Measurements from ENCODE around the gene LEMD3.
"Not testable (repeated sequence)": the region's sequence is repeated elsewhere in the genome, so short reads cannot be mapped to it uniquely, and the experiment has no call there.

The LEMD3 gene

DNA sequence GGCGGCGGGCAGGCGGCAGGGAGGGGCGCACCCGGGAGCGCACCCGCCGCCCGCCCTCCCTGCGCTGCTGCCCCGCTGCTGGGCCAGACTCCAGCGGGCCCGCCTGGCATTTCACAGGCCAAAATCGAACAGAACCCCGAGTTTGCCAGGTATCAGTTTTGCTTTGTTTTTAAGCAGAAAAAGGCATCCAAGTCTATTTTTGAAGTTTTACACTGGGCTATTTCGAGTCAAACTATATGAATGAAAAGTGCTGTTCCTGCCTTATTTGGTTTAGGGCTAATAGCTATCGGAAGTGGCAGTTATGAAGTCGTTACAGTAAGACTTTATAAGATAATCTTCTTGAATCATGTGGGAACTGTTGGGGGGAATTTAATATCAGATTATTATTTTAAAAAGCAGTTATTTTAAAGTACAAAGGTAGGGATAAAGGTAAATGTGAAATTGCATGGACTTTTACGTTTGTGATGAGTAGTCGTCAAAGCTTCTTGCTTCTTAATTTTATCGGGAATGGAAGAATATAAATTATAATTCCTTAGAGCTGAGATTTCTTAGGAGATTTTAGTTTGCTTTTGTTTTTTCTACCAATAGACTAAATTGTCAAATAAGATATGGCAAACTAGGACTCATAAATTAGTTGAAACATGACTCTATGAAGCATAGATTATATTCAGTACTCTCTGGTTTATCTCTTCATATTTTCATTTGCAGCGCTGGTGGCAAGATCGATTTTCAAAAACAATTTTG lies 110.2 kb downstream of the LEMD3 start:
- DNase-seq (ENCODE audit: low read depth in 2 of 2): no peak

DNA sequence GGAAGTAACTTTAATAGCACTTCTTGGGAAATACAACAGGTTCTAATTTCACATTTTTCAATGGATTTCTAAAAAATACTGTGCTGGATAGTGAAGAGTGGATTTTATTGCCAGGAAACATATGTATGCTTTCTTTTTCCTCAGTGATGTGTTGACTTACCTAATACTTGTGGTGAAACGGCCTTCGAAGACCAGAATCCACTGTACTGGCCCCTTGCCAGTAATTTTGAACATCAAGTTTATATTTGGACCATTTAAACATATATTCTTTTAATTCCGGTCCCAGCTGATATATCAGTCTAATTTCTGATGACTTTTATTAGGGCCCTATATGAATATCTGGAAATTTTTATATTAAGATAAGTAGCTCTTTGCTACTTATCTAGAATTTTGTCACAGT lies 110.9 kb downstream of the LEMD3 start:
- no peak for DNase-seq (ENCODE audit: low read depth in 2 of 2)

DNA sequence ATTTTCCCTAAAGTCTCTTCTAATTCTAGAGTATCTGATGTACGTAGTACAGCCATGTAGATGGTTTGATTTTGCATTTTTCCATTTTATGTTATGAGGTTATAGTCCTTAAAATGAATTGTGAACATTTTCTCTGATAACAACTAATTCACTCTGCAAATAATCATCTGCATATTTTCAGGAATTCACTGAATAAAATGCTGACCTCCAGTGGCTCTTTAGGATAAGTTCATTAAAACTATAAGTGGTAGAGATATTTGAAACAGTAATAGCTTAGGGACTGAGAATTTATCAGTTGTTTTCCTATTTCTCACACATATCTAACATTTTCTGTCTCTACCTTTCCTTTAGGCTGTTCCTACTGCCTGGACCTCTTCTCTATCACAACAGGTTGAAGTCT lies 113.5 kb downstream of the LEMD3 start:
- DNase-seq (ENCODE audit: low read depth in 2 of 2): no peak

DNA sequence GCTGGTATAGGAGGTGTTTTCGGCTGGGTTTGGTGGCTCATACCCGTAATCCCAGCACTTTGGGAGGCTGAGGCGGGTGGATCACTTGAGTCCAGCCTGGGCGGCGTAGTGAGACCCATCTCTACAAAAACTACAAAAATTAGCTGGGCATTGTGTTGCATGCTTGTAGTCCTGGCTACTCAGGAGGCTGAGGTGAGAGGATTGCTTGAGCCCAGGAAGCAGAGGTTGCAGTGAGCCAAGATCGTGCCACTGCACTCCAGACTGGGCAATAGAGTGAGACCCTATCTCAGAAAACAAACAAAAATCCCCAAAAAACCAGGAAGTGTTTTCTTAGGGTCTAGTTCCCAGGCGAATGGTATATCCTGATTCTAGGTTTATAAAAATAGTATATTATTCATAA lies 116.1 kb downstream of the LEMD3 start:
- DNase-seq (ENCODE audit: low read depth in 2 of 2): not testable (repeated sequence)

DNA sequence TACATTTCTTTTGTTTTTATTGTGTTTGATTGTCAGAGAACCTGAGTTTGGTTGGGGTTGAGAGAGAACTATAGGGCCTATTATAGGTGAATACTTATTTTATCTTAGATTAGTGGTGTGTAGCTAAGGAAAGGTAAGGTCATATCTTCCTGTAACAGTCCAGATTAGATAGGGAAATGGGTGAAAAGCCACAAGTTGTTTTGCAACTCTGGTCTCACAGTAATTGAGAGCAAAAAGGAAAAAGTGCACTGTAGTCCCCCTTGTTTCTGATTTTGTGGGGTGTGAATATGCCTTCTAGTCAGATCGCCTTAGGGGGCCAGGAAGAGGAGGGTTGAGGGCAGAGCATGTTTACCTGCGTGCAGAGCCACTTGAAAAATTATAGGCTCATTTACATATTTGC lies 118.0 kb downstream of the LEMD3 start:
- DNase-seq (ENCODE audit: low read depth in 2 of 2): no peak

DNA sequence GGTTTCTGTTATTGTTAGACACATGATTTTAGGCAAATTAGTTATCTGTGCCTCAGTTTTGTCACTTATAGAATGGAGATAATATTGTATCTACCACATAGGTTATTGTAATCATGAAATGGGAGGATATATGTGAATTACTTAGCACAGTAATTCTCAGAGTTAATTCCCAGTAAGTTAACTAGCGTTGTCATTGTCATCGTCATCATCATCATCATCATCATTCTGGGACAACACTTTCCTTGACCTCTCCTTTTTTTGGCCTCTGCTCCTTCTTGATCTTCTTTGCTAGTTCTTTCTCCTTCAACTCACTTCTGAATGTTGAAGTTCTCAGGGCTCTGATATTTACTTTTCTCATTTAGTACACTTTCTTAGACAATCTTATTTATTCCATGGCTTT lies 122.9 kb downstream of the LEMD3 start:
- no peak for DNase-seq (ENCODE audit: low read depth in 2 of 2)

DNA sequence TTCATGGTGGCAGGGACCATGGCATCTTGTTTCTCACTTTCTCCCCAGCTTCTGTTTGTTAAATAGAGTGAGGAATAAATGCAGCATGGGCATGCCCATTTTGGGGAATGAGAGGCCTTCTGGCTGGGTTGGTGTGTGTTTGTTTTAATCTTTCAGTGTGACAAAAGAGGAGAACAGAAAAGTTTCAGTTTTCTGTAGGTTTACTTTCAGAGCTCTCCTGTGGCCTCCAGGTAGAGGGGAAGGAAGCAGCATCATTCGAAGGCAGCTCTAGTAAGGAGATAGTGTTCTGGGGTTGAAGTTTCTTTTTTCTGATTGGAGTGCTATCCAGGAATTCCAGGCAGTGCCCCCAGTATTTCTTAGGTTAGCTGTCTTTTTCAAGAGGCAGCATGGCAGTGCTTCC lies 124.4 kb downstream of the LEMD3 start:
- DNase-seq (ENCODE audit: low read depth in 2 of 2): no peak

DNA sequence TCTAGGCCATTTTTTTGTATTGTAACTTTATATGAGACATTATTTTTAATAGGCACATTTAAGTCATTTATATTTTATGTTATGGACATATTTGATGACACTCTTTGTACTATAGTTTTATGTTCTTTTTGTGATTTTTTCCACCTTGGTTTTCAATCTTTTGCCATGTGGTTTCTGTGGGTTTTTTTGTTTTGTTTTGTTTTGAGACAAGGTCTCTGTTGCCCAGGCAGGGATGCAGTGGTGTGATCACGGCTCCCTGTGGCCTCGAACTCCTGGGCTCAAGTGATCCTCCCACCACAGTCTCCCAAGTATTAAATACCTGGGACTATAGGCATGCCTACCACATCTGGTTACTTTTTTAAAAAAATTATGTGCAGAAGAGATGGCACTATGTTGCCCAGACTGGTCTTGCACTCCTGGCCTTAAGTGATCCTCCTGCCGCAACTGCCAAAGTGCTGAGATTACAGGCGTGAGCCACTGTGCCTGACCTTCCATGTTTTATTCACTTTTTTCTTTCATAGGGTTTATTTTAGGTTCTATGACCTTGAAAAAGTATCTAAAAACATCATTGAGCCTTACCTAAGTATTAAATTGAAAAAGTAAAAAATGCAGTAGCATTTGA lies 125.4 kb downstream of the LEMD3 start:
- DNase-seq (ENCODE audit: low read depth in 2 of 2): no peak

DNA sequence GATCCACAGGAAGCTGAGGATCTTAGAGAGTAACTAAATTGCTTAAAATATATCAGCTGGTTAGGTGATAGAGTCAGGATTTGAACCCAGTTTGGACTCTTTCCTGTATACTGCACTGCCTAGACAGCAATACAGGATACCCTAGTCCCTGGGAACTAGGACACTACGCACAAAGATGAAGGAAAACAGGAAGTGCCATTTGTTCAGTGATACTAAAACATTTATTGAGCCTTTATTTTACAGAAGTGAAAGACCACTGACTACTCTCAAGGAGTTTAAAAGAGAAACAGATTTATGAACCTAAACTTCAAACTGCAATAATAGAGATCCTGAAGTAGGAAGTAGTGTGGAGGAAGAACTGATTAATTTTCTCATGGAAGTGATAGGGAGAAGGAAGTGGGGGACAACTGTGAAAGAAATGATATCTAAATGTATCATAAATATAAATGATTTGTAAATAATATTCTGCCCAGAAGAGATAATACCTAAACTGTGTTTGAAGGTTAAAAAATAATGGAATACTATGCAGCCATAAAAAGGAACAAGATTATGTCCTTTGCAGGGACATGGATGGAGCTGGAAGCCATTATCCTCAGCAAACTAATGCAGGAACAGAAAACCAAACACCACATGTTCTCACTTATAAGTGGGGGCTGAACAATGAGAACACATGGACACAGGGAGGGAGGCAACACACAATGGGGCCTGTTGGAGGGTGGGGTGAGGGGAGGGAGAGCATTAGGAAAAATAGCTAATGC lies 127.3 kb downstream of the LEMD3 start:
- no peak for DNase-seq (ENCODE audit: low read depth in 2 of 2)

All from stimulated activated CD8-positive, alpha-beta memory T cell treated with anti-CD3 and anti-CD28 coated beads, Interleukin-15, amount 100 ng/mL, for 4 hours (primary cell).